Smooth muscle cell (in vitro differentiated cells): ENCODE results near the gene CLEC3B. TPM values are rescaled to one million over a fixed set of nuclear protein-coding genes. Genes with fewer than 3 reads are reported as not detected.

Source experiments
- DNase-seq: peaks from one replicate; lab custom pipeline; 2025; ENCODE audit not compliant: unreplicated experiment; lab: John Stamatoyannopoulos, UW
- H2AFZ ChIP-seq: fragments of 200-600 bp; sonication (generic); 2 replicates; pipeline ENCODE4 v1.6.0; 2016; ENCODE audit warnings: antibody characterized with exemption, low read depth, mild to moderate bottlenecking
- H3F3A ChIP-seq: fragments of 200-600 bp; sonication (generic); 2 replicates; pipeline ENCODE4 v1.6.0; 2017; ENCODE audit warnings: antibody characterized with exemption, low read depth
- H3K27ac ChIP-seq: fragments of 200-600 bp; sonication (generic); 2 replicates; pipeline ENCODE4 v1.5.1; 2016; ENCODE audit warnings: low read depth, mild to moderate bottlenecking
- H3K27me3 ChIP-seq: fragments of 200-600 bp; sonication (generic); 2 replicates; pipeline ENCODE4 v1.6.1; 2016; ENCODE audit warnings: low read depth, mild to moderate bottlenecking
- H3K36me3 ChIP-seq: fragments of 200-600 bp; sonication (generic); 2 replicates; pipeline ENCODE4 v1.5.1; 2016; ENCODE audit warnings: low read depth
- H3K4me1 ChIP-seq: fragments of 200-600 bp; sonication (generic); 2 replicates; pipeline ENCODE4 v1.5.1; 2016; ENCODE audit warnings: low read depth
- H3K4me2 ChIP-seq: fragments of 200-600 bp; sonication (generic); 2 replicates; pipeline ENCODE4 v1.6.0; 2016; ENCODE audit warnings: mild to moderate bottlenecking
- H3K4me3 ChIP-seq: fragments of 200-600 bp; sonication (generic); 2 replicates; pipeline ENCODE4 v1.5.1; 2016; ENCODE audit warnings: mild to moderate bottlenecking
- H3K79me2 ChIP-seq: fragments of 200-600 bp; sonication (generic); 2 replicates; pipeline ENCODE4 v1.6.0; 2016; ENCODE audit warnings: low read depth, mild to moderate bottlenecking
- H3K9ac ChIP-seq: fragments of 200-600 bp; sonication (generic); 2 replicates; pipeline ENCODE4 v1.6.0; 2016; ENCODE audit warnings: low read depth
- H3K9me3 ChIP-seq: fragments of 200-600 bp; sonication (generic); replicated peaks from 2 replicates; pipeline ENCODE4 v1.5.1; 2016; ENCODE audit warnings: low read depth
- H4K20me1 ChIP-seq: fragments of 200-600 bp; sonication (generic); 2 replicates; pipeline ENCODE4 v1.6.0; 2016; ENCODE audit warnings: low read depth
- CTCF ChIP-seq: fragments of 200-600 bp; sonication (generic); IDR thresholded peaks from 2 replicates; pipeline ENCODE4 v1.5.1; 2017; ENCODE audit warnings: borderline replicate concordance, mild to moderate bottlenecking, antibody characterized with exemption; ENCODE audit not compliant: insufficient read depth, poor library complexity, severe bottlenecking
- WGBS: methylation state at CpG from one replicate; pipeline ENCODE4 v1.1.7; 2016; ENCODE audit warnings: low lambda C conversion rate; 5-methylcytosine and 5-hydroxymethylcytosine counted together
- polyA plus RNA-seq: library from polyadenylated mRNA; unstranded; fragments of >200 nt; fragmentation: Nextera tagmentation; extraction: Ambion mirVana; gene quantifications from 2 replicates; pipeline ENCODE4 v1.2.1, GENCODE V29; 2016
- total RNA-seq: library from RNA; depleted of rRNA; stranded (reverse); fragments of >200 nt; gene quantifications from 2 replicates; pipeline ENCODE4 v1.2.3, GENCODE V29; 2014

Gene CLEC3B
- total and polyA plus RNA-seq, 2 experiments from 2014 or later: not detected

GRCh38 chr3:45017821-45018220 is 8.3 kb upstream of the CLEC3B start:
- whole genome bisulfite sequencing: 95% methylated on average over 5 of the region's 5 CpGs
- H2AFZ ChIP-seq: no peak overlapping the region
- no peak overlapping the region for H3K4me2 ChIP-seq
- no peak for DNase-seq
- H4K20me1 ChIP-seq: no peaks in the 10 kb centered on the region
- H3K9ac ChIP-seq: no peak overlapping the region
- no peaks in the 10 kb centered on the region for H3K4me1 ChIP-seq
- H3F3A ChIP-seq: peaks cover 2% of the 10 kb centered on the region
- H3K27ac ChIP-seq: no peak overlapping the region
- H3K79me2 ChIP-seq: no peaks in the 10 kb centered on the region
- H3K27me3 ChIP-seq: no peaks in the 10 kb centered on the region
- TF ChIP-seq CTCF: no peak
- no peaks in the 10 kb centered on the region for H3K9me3 ChIP-seq
- no peak overlapping the region for H3K4me3 ChIP-seq
- no peaks in the 10 kb centered on the region for H3K36me3 ChIP-seq

GRCh38 chr3:45020534-45020933 is 5.6 kb upstream of the CLEC3B start:
- no peaks in the 10 kb centered on the region for H3F3A ChIP-seq
- no peaks in the 10 kb centered on the region for H3K9me3 ChIP-seq
- 90% methylated on average over 8 of the region's 8 CpGs for WGBS
- no peak overlapping the region for H3K4me3 ChIP-seq
- no peak overlapping the region for H3K4me2 ChIP-seq
- H3K9ac ChIP-seq: no peak overlapping the region
- no peak for TF ChIP-seq CTCF
- no peaks in the 10 kb centered on the region for H3K27me3 ChIP-seq
- no peaks in the 10 kb centered on the region for H3K36me3 ChIP-seq
- no peaks in the 10 kb centered on the region for H4K20me1 ChIP-seq
- H2AFZ ChIP-seq: no peak overlapping the region
- DNase-seq: no peak
- no peak overlapping the region for H3K27ac ChIP-seq
- no peaks in the 10 kb centered on the region for H3K79me2 ChIP-seq
- H3K4me1 ChIP-seq: no peaks in the 10 kb centered on the region

GRCh38 chr3:45021524-45022297 is 4.4 kb upstream of the CLEC3B start:
- TF ChIP-seq CTCF: no peak
- no peaks in the 10 kb centered on the region for H3K9me3 ChIP-seq
- H3K27me3 ChIP-seq: no peaks in the 10 kb centered on the region
- no peak overlapping the region for H3K4me2 ChIP-seq
- no peak for DNase-seq
- no peak overlapping the region for H2AFZ ChIP-seq
- no peak overlapping the region for H3K9ac ChIP-seq
- no peak overlapping the region for H3K27ac ChIP-seq
- H3K4me1 ChIP-seq: no peaks in the 10 kb centered on the region
- no peaks in the 10 kb centered on the region for H3K36me3 ChIP-seq
- no peak overlapping the region for H3K4me3 ChIP-seq
- H3F3A ChIP-seq: no peaks in the 10 kb centered on the region
- no peaks in the 10 kb centered on the region for H3K79me2 ChIP-seq
- no peaks in the 10 kb centered on the region for H4K20me1 ChIP-seq
- 88% methylated on average over 12 of the region's 12 CpGs for WGBS

GRCh38 chr3:45023675-45024074 is 2.4 kb upstream of the CLEC3B start:
- TF ChIP-seq CTCF: no peak
- no peak overlapping the region for H2AFZ ChIP-seq
- H3K9me3 ChIP-seq: no peaks in the 10 kb centered on the region
- no peaks in the 10 kb centered on the region for H3F3A ChIP-seq
- 95% methylated on average over 3 of the region's 3 CpGs for WGBS
- H3K9ac ChIP-seq: no peak overlapping the region
- no peaks in the 10 kb centered on the region for H3K27me3 ChIP-seq
- no peak overlapping the region for H3K4me3 ChIP-seq
- H3K4me2 ChIP-seq: no peak overlapping the region
- no peaks in the 10 kb centered on the region for H3K79me2 ChIP-seq
- H4K20me1 ChIP-seq: no peaks in the 10 kb centered on the region
- no peak overlapping the region for H3K27ac ChIP-seq
- no peak for DNase-seq
- no peaks in the 10 kb centered on the region for H3K36me3 ChIP-seq
- no peaks in the 10 kb centered on the region for H3K4me1 ChIP-seq
